ENCODE results near the gene PAK2. TPM values are rescaled to one million over a fixed set of nuclear protein-coding genes. Genes with fewer than 3 reads are reported as not detected.

PAK2 gene
- total and polyA plus RNA-seq, 9 of the 15 experiments (the other 6 are each of a cell fraction or from before 2014, with no cell fraction given) = 13.2 to 72.4 (median 35.7) TPM

- no peak for FAIRE-seq
- peak overlapping the region; percentile 95 for H2AFZ ChIP-seq (ENCODE audit: low read depth, low read length)
- TF ChIP-seq ETV6 (IDR thresholded peaks at IDR 0.05; ENCODE audit: borderline replicate concordance in 1 of 2, low read depth in 2 of 2, low read length in 1 of 2) (no peak), ETV6 (CRISPR knock-in tag; IDR thresholded peaks at IDR 0.05; ENCODE audit: borderline replicate concordance) (no peak), AFF1 (IDR thresholded peaks at IDR 0.05; ENCODE audit: low read depth in 1 of 2, partially characterized antibody in 2 of 2) (peak in 1 of 2 experiments; percentile 43), ZC3H4 (CRISPR knock-in tag; IDR thresholded peaks at IDR 0.05; ENCODE audit: borderline replicate concordance) (peak; percentile 68; the same call in 1 of the 2 replicates), ATF7 (IDR thresholded peaks at IDR 0.05) (no peak), BRD9 (IDR thresholded peaks at IDR 0.05; ENCODE audit: low read depth, partially characterized antibody) (peak; percentile 23), GATAD2B (IDR thresholded peaks at IDR 0.05; ENCODE audit: borderline replicate concordance) (no peak), MTA3 (IDR thresholded peaks at IDR 0.05; ENCODE audit: borderline replicate concordance) (no peak), STAT6 (CRISPR knock-in tag; IDR thresholded peaks at IDR 0.05) (0 out of 2 replicates have a peak, but pooled peaks have one; percentile 54), CHAMP1 (IDR thresholded peaks at IDR 0.05) (no peak), PREB (CRISPR knock-in tag; IDR thresholded peaks at IDR 0.05) (peak; percentile 70; the same call in 1 of the 2 replicates), DPF2 (IDR thresholded peaks at IDR 0.05) (peak; percentile 49)
Measured at GRCh38 chr3:196867155-196867506, 127.5 kb downstream of the PAK2 start.

More at GRCh38 chr3:196867155-196867506, 127.5 kb downstream of the PAK2 start:
- 0% methylated on average over 6 of the region's 6 CpGs for WGBS (ENCODE audit: insufficient coverage, low coverage, missing lambda C conversion rate)
- ChIA-PET CTCF (ENCODE audit: low intra/inter-chr PET ratio) (no interaction called here), POLR2A (interaction anchor here (0.9 to 2.1 kb wide), 9 partner anchors 11 to 161 kb away, joined by 3 to 10 read pairs (median 4); no protein-coding TSS in a partner anchor)
- Histone ChIP-seq H3K27ac (ENCODE audit: extremely low read depth, low read depth, low read length) (peak overlapping the region; percentile 86), H3K9ac (ENCODE audit: insufficient read depth in 1 of 2, low read depth in 2 of 2, low read length in 2 of 2) (peak overlapping the region; percentile 92 to 94), H3K9me1 (ENCODE audit: control insufficient read depth, insufficient read depth, low read length) (no peaks in the 10 kb centered on the region), H3K9me3 (replicated peaks; ENCODE audit: control insufficient read depth, insufficient read depth, low read depth, low read length) (peaks cover 3% of the 10 kb centered on the region; the same call in 1 of the 2 replicates), H3K36me3 (ENCODE audit: control insufficient read depth, insufficient read depth, low read length) (peaks cover 19% of the 10 kb centered on the region; the same call in 2 of the 3 replicates), H3K79me2 (ENCODE audit: control insufficient read depth, insufficient read depth, low read length) (peaks cover 45% of the 10 kb centered on the region), H3K4me3 (peak overlapping the region; percentile 98), H3K4me1 (replicated peaks in 1 of 2; ENCODE audit: control insufficient read depth in 2 of 2, insufficient read depth in 2 of 2, low read length in 2 of 2) (peaks cover 2 to 21% of the 10 kb centered on the region in 2 experiments; a peak in 3 of 5 replicates), H4K20me1 (replicated peaks; ENCODE audit: control insufficient read depth, insufficient read depth, low read length) (peaks cover 8% of the 10 kb centered on the region), H3K4me2 (ENCODE audit: insufficient read depth, low read length) (peak overlapping the region; percentile 85), H3K27me3 (ENCODE audit: control insufficient read depth in 2 of 2, insufficient read depth in 2 of 2, low read length in 2 of 2) (no peaks in the 10 kb centered on the region)
- in situ Hi-C loops (cut with MboI) (no loop called here), intact Hi-C loops (cut with micrococcal nuclease) (no loop called here)
- no peak for DNase-seq (ENCODE audit: extremely low read depth in 1 of 4, low spot score in 3 of 4)
- ATAC-seq = peak; percentile 17
- TSS peak; percentile 89 for BruUV-seq (replicated peaks)
